Stimulated activated CD4-positive, alpha-beta T cell treated with anti-CD3 and anti-CD28 coated beads, Interleukin-15, amount 100 ng/mL, for 1 hour (primary cell): ENCODE measurements around the gene ODF2L.

Experiments used
- DNase-seq, 2 donors: peaks; one replicate each; pipeline ENCODE4 v3.0.0-alpha.2; 2020; ENCODE audit warnings: low read depth in 1 of 2, low spot score in 1 of 2

ODF2L gene

DNA sequence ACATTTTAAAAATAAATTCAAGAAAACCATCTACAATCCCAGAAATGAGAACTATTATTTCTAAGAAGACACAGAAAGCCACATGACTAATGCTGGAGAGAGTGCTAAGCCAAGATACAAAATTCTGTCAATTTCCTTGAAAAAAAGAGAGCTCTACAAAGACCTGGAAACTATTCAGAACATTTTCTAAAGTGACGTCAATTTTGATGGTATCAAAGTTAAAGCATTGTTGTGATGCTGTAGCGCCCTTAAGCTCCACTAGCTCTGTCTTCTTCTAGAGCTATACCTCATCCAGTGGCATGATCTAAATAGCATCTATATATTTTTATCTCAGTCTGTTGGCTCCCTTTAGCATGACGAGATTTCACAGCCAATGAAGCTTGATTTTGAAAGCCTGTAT, 73.9 kb downstream of the ODF2L start:
- no peak for DNase-seq

DNA sequence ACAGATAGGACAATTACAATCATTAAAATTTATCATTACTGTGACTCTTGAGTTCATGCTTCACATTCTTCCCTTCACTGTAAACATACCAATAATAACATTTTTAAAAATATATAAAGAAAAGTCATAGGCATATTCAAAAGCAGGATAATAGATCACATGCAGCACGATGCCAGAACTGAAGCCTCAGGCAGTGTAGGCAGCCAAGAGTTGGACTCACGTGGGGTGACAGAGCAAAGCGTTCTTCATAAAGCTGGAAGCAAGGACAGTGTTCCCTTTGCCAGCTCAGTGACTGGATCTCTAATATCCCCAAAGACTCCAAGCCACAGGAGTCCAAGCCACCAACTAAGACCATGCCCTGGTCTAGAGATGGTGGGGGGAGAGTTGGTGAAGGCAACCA, 77.7 kb downstream of the ODF2L start:
- no peak for DNase-seq

GRCh38 chr1:86317926-86318325, 78.2 kb downstream of the ODF2L start:
- DNase-seq, result no peak

GRCh38 chr1:86305731-86306130, 90.4 kb downstream of the ODF2L start:
- DNase-seq, result no peak

DNA sequence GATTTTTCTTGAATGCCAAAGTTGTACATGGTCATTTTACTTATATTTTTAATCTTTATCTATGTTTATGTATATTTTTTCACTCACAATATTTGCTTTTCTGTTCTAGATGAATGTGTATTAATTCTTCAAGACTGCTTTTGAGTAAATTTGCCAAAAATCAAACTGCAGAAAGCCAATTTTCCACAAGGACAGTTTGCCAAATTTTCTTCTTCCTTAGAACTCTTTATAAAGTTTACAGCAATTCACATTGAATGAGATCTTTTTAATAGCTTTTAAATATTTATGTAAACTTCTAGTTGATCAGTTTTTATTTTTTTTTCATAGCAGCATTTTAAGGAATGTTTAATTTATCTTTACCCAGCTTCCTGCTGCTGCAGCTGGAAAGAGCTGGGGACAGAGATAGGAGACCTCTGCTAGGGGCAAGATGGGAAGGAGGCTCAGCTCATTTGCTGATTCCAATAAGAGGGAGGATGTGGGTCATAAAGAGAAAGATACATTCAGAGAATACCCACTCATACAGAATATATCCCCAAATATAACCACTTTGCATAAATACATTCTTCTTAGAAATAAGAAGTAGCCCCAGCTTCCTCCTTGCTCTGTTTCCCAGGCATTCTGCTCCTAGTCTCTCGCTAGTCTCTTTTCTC, 93.0 kb downstream of the ODF2L start:
- DNase-seq, result no peak
